ENCODE results near the gene CNOT2. TPM values are rescaled to one million over a fixed set of nuclear protein-coding genes. Genes with fewer than 3 reads are reported as not detected.

Gene CNOT2
- total RNA-seq, 2 donors from 2014 or later: 76.8 to 87.3 TPM

DNA sequence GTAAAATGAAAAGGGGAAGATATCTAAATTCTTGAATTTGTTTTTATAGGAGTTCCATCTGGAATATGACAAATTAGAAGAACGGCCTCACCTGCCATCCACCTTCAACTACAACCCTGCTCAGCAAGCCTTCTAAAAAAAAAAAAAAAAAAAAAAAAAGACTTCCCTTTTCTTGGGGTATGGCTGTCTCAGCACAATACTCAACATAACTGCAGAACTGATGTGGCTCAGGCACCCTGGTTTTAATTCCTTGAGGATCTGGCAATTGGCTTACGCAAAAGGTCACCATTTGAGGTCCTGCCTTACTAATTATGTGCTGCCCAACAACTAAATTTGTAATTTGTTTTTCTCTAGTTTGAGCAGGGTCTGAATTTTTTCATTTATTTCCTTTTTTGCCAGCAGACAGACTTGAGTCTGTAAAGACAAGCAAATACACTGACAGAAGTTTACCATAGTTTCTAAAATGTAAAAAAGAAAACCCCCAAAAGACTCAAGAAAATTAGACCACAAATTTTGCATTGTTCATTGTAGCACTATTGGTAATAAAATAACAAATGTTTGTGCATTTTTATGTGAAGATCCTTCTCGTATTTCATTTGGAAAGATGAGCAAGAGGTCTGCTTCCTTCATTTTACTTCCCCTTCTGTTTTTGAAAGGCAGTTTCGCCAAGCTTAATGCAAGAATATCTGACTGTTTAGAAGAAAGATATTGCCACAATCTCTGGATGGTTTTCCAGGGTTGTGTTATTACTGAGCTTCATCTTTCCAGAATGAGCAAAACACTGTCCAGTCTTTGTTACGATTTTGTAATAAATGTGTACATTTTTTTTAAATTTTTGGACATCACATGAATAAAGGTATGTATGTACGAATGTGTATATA is 110.8 kb downstream of the CNOT2 start:
- ATAC-seq (no peak), DNase-seq (no peak)
- Histone ChIP-seq H3K4me3 (no peak overlapping the region), H3K9me3 (no peaks in the 10 kb centered on the region), H3K27ac (no peak overlapping the region), H3K4me1 (no peaks in the 10 kb centered on the region), H3K36me3 (replicated peaks in 1 of 2; ENCODE audit: insufficient read depth in 1 of 2, low read depth in 2 of 2) (peaks cover 0 to 6% of the 10 kb centered on the region in 2 donors), H3K27me3 (no peaks in the 10 kb centered on the region)
- intact Hi-C loops (cut with DNase I): no loop called here
- 86 to 91% methylated on average over 6 of the region's 6 CpGs for WGBS, 2 donors
- TF ChIP-seq POLR2A (IDR thresholded peaks at IDR 0.05) (no peak), CTCF (IDR thresholded peaks at IDR 0.05) (no peak)

GRCh38 chr12:70354787-70355186 is 111.6 kb downstream of the CNOT2 start:
- intact Hi-C loops (cut with DNase I): no loop called here
- ATAC-seq (no peak), DNase-seq (no peak)
- Histone ChIP-seq H3K36me3 (replicated peaks in 1 of 2; ENCODE audit: insufficient read depth in 1 of 2, low read depth in 2 of 2) (peaks cover 0 to 6% of the 10 kb centered on the region in 2 donors), H3K4me1 (no peaks in the 10 kb centered on the region), H3K27me3 (no peaks in the 10 kb centered on the region), H3K27ac (no peak overlapping the region), H3K4me3 (no peak overlapping the region), H3K9me3 (no peaks in the 10 kb centered on the region)
- no peak for TF ChIP-seq CTCF (IDR thresholded peaks at IDR 0.05)
- TF ChIP-seq POLR2A (IDR thresholded peaks at IDR 0.05): no peak
- 75 to 87% methylated on average over 3 of the region's 3 CpGs for WGBS, 2 donors

DNA sequence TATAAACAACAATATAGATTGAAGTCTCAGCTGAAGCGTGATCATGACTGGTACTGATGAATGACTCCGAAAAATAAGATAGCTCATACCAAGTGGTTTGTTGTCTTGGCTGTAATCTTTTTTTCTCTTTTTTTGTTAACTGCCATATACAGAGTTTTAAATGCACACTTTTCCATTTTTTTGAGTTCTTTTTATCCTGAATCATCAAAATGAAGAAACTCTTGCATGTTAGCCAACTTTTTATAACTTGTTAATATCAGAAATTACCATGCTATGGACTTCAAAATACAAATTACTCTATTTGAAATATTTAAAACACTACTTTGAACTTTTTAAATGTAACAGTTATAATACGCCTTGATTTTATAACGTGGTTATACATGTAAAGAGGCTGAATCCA is 112.7 kb downstream of the CNOT2 start:
- intact Hi-C loops (cut with DNase I): no loop called here
- ATAC-seq: no peak
- WGBS, 2 donors: 97 to 98% methylated on average over 4 of the region's 4 CpGs

GRCh38 chr12:70359458-70360197 is 116.4 kb downstream of the CNOT2 start:
- no peak for DNase-seq
- peaks cover 0 to 2% of the 10 kb centered on the region in 2 donors for H3K36me3 ChIP-seq (replicated peaks in 1 of 2; ENCODE audit: insufficient read depth in 1 of 2, low read depth in 2 of 2)
- peaks cover 0 to 6% of the 10 kb centered on the region in 2 donors for H3K27me3 ChIP-seq
- WGBS, 2 donors: 97 to 100% methylated on average over 1 of the region's 1 CpG
- peaks cover 0 to 3% (median 0%) of the 10 kb centered on the region in 3 donors for H3K9me3 ChIP-seq
- H3K27ac ChIP-seq: no peak overlapping the region
- TF ChIP-seq CTCF (IDR thresholded peaks at IDR 0.05) (no peak), POLR2A (IDR thresholded peaks at IDR 0.05) (no peak)
- no peak overlapping the region for H3K4me3 ChIP-seq
- intact Hi-C loops (cut with DNase I): no loop called here
- no peaks in the 10 kb centered on the region for H3K4me1 ChIP-seq
- ATAC-seq: no peak

More for the DNA sequence above, 112.7 kb downstream of the CNOT2 start:
- Histone ChIP-seq H3K27me3 (no peaks in the 10 kb centered on the region), H3K4me1 (no peaks in the 10 kb centered on the region), H3K36me3 (replicated peaks in 1 of 2; ENCODE audit: insufficient read depth in 1 of 2, low read depth in 2 of 2) (peaks cover 0 to 6% of the 10 kb centered on the region in 2 donors), H3K4me3 (no peak overlapping the region), H3K9me3 (no peaks in the 10 kb centered on the region), H3K27ac (no peak overlapping the region)
- TF ChIP-seq POLR2A (IDR thresholded peaks at IDR 0.05) (no peak), CTCF (IDR thresholded peaks at IDR 0.05) (no peak)
- DNase-seq: no peak
